Peyer's patch (tissue), 4 donors: ENCODE results near the gene SOX6.

ENCODE experiments used
- CTCF ChIP-seq, 6 experiments: fragments of 450-650 bp in 4 of 6; fragments of 200-600 bp in 2 of 6; sonication (generic) in 1 of 6; IDR thresholded peaks; one replicate each; pipeline ENCODE4 v1.5.1; 2017 to 2019; ENCODE audit warnings: antibody characterized with exemption in 6 of 6, mild to moderate bottlenecking in 3 of 6, moderate library complexity in 1 of 6
- POLR2A ChIP-seq, 2 donors: fragments of 450-650 bp; IDR thresholded peaks; one replicate each; pipeline ENCODE4 v1.5.1; 2017; ENCODE audit warnings: antibody characterized with exemption in 2 of 2, mild to moderate bottlenecking in 2 of 2, moderate library complexity in 2 of 2

DNA sequence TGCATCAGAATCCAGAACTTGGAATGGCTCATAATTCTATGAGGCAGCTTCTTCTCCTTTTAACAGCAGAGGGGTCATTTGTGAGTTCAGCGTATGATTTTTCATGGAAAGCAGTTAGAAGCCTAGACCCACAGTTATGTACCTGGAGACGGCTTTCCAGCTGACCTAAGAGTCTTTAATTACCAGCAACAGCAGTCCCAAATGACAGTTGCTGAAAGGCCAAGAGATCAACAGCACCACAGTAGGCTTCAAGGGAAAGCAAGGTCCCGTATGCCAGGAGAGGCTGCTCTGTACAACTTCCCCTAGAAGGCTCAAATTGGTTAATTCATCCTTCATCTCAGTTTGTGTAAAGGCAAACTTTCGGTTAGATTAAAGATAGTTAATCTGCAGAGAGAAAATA, 363.0 kb downstream of the SOX6 start:
- TF ChIP-seq POLR2A (IDR thresholded peaks at IDR 0.05) (no peak), CTCF (IDR thresholded peaks at IDR 0.05) (no peak)
